ENCODE measurements around the gene BAHCC1.

GRCh38 chr17:81401723-81402529 lies 6.7 kb downstream of the BAHCC1 start:
- TF ChIP-seq CTCF (IDR thresholded peaks at IDR 0.05) = peak in 1 of 7 experiments; percentile 15
- no peak for TF ChIP-seq POLR2A (IDR thresholded peaks at IDR 0.05)
- no peak for TF ChIP-seq POLR2AphosphoS5 (IDR thresholded peaks at IDR 0.05)
